Prostate gland (tissue), 2 donors: Measurements from ENCODE around the gene SMPD4.
"Not testable (repeated sequence)": the region's sequence is repeated elsewhere in the genome, so short reads cannot be mapped to it uniquely, and the experiment has no call there.

Experiments
- POLR2A ChIP-seq: fragments of 450-650 bp; IDR thresholded peaks from one replicate; pipeline ENCODE4 v1.6.1; 2016; ENCODE audit warnings: antibody characterized with exemption, mild to moderate bottlenecking
- POLR2AphosphoS5 ChIP-seq: sonication (generic); formaldehyde crosslinking; IDR thresholded peaks from one replicate; pipeline ENCODE4 v1.6.1; 2017; ENCODE audit warnings: antibody characterized with exemption
- TF ChIP-seq, protein P1 (sequence below), 4 experiments: fragments of 200-600 bp in 2 of 4; fragments of 450-650 bp in 2 of 4; sonication (generic) in 2 of 4; IDR thresholded peaks; 1 replicate in 3 of 4; 2 replicates in 1 of 4; pipeline ENCODE4 v1.5.1; 2016 to 2019; ENCODE audit warnings: antibody characterized with exemption in 4 of 4, mild to moderate bottlenecking in 2 of 4, moderate library complexity in 2 of 4

DNA sequence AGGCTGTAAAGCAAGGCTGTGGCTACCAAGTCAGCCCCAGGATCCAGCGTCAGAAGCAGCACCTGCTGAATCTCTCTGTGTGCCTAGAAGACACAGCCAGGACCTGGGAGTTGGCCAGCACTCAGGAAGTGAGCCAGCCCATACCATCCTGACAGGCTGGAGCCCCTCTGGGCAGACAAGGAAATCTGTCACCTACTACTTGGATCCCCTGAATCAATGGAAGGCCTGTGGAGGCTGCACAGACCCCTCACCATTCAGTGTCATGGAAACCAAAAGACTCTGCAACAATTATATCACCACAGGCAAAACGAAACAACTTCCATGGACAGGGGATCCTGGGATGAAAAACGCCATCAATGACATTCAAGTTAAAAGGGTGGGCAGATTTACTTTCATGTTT lies 14.8 kb downstream of the SMPD4 start:
- TF ChIP-seq, protein P1, sequence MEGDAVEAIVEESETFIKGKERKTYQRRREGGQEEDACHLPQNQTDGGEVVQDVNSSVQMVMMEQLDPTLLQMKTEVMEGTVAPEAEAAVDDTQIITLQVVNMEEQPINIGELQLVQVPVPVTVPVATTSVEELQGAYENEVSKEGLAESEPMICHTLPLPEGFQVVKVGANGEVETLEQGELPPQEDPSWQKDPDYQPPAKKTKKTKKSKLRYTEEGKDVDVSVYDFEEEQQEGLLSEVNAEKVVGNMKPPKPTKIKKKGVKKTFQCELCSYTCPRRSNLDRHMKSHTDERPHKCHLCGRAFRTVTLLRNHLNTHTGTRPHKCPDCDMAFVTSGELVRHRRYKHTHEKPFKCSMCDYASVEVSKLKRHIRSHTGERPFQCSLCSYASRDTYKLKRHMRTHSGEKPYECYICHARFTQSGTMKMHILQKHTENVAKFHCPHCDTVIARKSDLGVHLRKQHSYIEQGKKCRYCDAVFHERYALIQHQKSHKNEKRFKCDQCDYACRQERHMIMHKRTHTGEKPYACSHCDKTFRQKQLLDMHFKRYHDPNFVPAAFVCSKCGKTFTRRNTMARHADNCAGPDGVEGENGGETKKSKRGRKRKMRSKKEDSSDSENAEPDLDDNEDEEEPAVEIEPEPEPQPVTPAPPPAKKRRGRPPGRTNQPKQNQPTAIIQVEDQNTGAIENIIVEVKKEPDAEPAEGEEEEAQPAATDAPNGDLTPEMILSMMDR (IDR thresholded peaks at IDR 0.05): not testable (repeated sequence)
- not testable (repeated sequence) for TF ChIP-seq POLR2AphosphoS5, POLR2A
